Liver (tissue), 3 donors: ENCODE results near the gene ASB15.

ENCODE experiments used
- ATF3 ChIP-seq: IDR thresholded peaks from 2 replicates; pipeline ENCODE4 v1.6.1; 2016; ENCODE audit warnings: antibody characterized with exemption
- CTCF ChIP-seq: fragments of 150-350 bp; IDR thresholded peaks from 2 replicates; pipeline ENCODE4 v1.5.1; 2017; ENCODE audit warnings: improper control_type of control experiment, low read depth, low read length; ENCODE audit not compliant: missing input control
- EGR1 ChIP-seq, 2 donors: IDR thresholded peaks; 2 replicates each; pipeline ENCODE4 v1.6.1; 2016 to 2018; ENCODE audit warnings: antibody characterized with exemption in 2 of 2, low read depth in 2 of 2
- FOXA1 ChIP-seq: IDR thresholded peaks from 2 replicates; pipeline ENCODE4 v1.6.1; 2016; ENCODE audit warnings: antibody characterized with exemption
- GABPA ChIP-seq, 2 donors: IDR thresholded peaks in 1 of 2; conservative IDR thresholded peaks in 1 of 2; 2 replicates each; pipeline ENCODE4 v1.6.1; 2016; ENCODE audit warnings: antibody characterized with exemption in 2 of 2, mild to moderate bottlenecking in 1 of 2, moderate library complexity in 1 of 2
- JUND ChIP-seq, 2 donors: IDR thresholded peaks; 2 replicates each; pipeline ENCODE4 v1.6.1; 2016; ENCODE audit warnings: antibody characterized with exemption in 2 of 2
- MAX ChIP-seq: IDR thresholded peaks from 2 replicates; pipeline ENCODE4 v1.6.1; 2016; ENCODE audit warnings: antibody characterized with exemption
- RAD21 ChIP-seq, 2 donors: IDR thresholded peaks; 2 replicates each; pipeline ENCODE4 v1.6.1; 2016; ENCODE audit warnings: antibody characterized with exemption in 2 of 2, mild to moderate bottlenecking in 2 of 2
- REST ChIP-seq: IDR thresholded peaks from 2 replicates; pipeline ENCODE4 v1.6.1; 2016; ENCODE audit warnings: antibody characterized with exemption, mild to moderate bottlenecking
- RXRA ChIP-seq, 2 donors: IDR thresholded peaks; 2 replicates each; pipeline ENCODE4 v1.6.1; 2017 to 2018; ENCODE audit warnings: antibody characterized with exemption in 2 of 2, mild to moderate bottlenecking in 1 of 2
- SP1 ChIP-seq: IDR thresholded peaks from 2 replicates; pipeline ENCODE4 v1.6.1; 2018; ENCODE audit warnings: antibody characterized with exemption, mild to moderate bottlenecking
- TAF1 ChIP-seq: conservative IDR thresholded peaks from 2 replicates; pipeline ENCODE4 v1.6.1; 2016; ENCODE audit warnings: antibody characterized with exemption, mild to moderate bottlenecking
- YY1 ChIP-seq: IDR thresholded peaks from 2 replicates; pipeline ENCODE4 v1.6.1; 2016; ENCODE audit warnings: antibody characterized with exemption, mild to moderate bottlenecking
- ZBTB33 ChIP-seq: IDR thresholded peaks from 2 replicates; pipeline ENCODE4 v1.6.1; 2016; ENCODE audit warnings: antibody characterized with exemption
- donor health status: healthy.
- donor health status: healthy.

GRCh38 chr7:123675181-123675473 is 73.5 kb downstream of the ASB15 start:
- TF ChIP-seq MAX (no peak), CTCF (no peak), ZBTB33 (peak; percentile 19), FOXA1 (no peak), RXRA (IDR thresholded peaks at IDR 0.05) (peak in 1 of 2 donors; percentile 61), YY1 (no peak), ATF3 (no peak), SP1 (peak; percentile 12), JUND (IDR thresholded peaks at IDR 0.05) (peak; percentile 70 to 71), EGR1 (IDR thresholded peaks at IDR 0.05; ENCODE audit: low read depth in 2 of 2) (peak in 1 of 2 donors; percentile 54), GABPA (IDR thresholded peaks at IDR 0.05 in 1 of 2, conservative IDR thresholded peaks at IDR 0.05 in 1 of 2) (no peak), REST (no peak), RAD21 (IDR thresholded peaks at IDR 0.05) (no peak), TAF1 (no peak)
